Stimulated activated CD4-positive, alpha-beta T cell treated with anti-CD3 and anti-CD28 coated beads, Interleukin-4, amount 100 ng/mL, for 24 hours (primary cell): ENCODE measurements around the gene SAPCD2.

ENCODE experiments used
- DNase-seq: peaks from one replicate; pipeline ENCODE4 v3.0.0-alpha.2; 2020

Gene SAPCD2

DNA sequence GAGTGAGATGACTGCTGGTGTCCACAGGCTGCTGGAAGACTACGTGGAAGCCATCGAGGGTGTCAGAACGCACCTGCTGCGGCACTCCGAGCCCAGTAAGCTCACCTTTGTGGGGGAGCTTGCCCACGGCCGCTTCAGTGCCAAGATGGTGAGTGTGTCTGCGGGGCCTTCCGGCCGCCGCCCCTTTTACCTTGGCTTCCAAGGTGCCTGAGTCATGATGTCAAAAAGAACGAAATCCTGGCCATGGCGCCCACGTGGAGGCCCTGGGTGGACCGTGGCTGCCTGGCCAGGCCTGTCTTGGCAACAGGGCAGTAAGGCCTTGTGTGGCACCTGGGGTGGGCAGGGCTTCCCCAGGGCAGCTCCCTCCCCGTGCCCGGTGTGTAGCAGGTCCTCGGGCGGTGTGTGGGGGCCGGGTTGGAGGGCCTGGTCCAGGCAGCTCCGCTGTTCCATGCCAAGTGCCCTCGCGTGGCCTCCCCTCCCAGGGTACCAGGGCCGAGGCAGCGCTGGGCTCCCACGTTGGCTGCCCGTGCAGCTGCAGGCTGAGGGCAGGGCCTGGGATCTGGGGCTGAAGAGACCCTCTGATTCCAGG lies 36.4 kb upstream of the SAPCD2 start:
- no peak for DNase-seq

DNA sequence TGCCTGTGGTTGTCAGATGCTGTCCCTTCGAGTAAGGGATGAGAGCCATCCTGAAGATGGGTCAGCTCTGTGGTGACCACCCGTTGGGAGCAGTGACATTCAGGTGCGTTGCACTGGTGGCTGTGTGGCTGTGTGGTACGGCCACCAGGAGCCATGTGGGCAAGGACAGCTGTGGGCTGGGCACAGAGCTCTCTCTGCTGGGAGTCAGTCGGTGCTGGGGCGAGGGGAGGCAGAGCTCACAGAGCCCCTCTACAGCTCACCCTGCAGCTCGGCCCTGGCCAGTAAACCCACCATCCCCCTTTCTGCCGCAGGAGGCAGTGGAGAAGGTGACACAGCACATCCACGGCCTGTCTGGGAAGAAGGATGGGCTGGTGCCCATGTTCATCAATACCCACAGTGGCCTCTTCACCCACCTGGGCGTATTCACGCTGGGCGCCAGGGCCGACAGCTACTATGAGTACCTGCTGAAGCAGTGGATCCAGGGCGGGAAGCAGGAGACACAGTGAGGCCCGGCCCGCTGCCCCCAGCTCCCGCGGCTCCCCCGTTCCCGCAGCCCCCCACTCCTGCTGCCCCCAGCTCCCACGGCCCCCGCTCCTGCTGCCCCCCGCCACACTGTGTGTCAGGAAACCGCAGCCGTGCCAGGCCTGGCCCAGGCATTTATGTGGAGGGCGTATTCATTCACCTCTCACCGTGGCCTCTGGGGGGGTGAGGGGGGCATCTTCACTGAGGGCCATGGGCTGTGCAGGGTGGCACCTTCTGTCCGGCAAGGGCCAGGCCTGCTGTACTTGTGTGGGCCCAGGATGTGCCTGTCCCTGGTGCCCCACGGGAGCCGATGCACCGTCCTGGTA lies 35.7 kb upstream of the SAPCD2 start:
- no peak for DNase-seq

DNA sequence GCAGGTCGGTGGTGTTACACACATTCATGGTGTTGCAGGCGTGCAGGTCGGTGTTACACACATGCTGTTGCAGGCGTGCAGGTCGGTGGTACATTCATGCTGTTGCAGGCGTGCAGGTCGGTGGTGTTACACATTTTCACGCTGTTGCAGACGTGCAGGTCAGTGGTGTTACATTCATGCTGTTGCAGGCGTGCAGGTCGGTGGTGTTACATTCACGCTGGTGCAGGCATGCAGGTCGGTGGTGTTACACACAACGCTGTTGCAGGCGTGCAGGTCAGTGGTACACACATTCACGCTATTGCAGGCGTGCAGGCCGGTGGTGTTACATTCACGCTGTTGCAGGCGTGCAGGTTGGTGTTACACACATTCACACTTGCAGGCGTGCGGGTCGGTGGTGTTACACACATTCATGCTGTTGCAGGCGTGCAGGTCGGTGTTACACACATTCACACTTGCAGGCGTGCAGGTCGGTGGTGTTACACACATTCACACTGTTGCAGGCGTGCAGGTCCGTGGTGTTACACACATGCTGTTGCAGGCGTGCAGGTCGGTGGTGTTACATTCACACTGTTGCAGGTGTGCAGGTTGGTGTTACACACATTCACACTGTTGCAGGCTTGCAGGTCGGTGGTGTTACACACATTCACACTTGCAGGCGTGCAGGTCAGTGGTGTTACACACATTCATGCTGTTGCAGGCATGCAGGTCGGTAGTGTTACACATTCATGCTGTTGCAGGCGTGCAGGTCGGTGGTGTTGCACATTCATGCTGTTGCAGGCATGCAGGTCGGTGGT lies 33.0 kb upstream of the SAPCD2 start:
- no peak for DNase-seq

- DNase-seq, result no peak
These were observed 28.9 kb upstream of the SAPCD2 start for GRCh38 chr9:137099231-137099630.

DNA sequence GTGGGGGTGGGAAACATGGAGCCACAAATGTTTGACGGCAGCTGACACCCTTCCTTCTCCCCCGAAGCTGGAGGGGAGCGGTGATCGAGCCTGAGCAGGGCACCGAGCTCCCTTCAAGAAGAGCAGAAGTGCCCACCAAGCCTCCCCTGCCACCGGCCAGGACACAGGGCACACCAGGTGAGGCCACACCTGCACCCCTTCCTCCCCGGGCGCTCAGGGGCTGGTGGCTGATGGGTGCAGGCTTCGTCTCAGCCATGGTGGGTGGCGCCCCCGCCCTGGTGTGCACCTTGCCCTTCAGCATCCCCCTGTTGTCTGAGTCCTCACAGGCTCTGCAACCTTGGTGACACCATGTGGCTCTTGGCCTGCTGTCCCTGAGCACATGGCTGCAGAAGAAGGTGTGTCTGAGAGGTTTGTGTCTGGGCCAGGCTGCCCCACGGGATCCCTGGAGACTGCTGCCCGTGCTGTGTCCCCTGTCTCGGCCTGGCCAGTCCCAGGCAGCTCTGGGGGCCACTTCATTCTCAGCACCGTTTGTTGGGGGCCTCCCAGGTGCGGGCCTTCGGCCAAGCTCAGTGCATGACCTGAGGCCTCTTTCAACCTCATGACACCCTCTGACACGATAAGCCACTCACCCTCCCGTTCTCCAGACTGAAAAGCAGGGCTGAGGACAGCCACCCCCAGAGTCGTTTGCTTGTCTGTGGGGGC lies 27.6 kb upstream of the SAPCD2 start:
- no peak for DNase-seq

DNA sequence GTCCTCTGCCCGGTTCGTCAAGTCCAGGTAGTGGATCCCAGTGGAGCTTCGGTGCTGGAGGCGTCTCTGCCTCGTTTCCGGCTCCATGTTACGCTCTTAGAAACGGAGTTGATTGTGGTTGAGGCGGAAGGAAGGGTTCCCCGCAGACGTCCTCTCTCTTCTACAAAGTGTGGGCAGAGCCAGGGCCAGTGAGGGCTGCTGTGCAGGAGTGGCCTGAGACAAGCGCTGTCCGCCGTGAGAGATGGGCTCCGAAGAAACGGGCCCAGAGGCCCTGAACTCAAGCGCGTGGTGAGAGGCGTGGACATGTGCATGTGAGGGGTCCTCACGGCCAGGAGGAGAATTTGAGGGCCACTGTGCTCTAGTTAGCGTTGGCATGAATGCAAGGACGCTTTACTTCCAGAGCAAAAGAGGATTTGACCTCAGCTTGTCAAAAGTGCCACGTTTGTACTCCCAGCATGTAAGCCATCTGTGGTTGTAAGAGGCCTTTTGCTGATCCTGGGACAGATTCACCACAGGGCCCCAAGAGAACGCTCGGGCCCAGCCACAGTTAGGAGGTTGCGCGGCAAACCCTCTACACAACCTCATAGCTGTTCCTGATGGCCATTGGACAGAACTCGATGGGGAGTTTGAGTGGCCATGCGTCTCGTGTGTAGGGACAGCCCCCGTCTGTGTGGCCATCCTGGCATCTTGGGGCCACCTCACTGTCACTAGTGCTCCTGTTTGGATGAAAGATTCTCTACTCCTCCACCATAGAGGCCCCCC lies 26.6 kb upstream of the SAPCD2 start:
- no peak for DNase-seq

DNA sequence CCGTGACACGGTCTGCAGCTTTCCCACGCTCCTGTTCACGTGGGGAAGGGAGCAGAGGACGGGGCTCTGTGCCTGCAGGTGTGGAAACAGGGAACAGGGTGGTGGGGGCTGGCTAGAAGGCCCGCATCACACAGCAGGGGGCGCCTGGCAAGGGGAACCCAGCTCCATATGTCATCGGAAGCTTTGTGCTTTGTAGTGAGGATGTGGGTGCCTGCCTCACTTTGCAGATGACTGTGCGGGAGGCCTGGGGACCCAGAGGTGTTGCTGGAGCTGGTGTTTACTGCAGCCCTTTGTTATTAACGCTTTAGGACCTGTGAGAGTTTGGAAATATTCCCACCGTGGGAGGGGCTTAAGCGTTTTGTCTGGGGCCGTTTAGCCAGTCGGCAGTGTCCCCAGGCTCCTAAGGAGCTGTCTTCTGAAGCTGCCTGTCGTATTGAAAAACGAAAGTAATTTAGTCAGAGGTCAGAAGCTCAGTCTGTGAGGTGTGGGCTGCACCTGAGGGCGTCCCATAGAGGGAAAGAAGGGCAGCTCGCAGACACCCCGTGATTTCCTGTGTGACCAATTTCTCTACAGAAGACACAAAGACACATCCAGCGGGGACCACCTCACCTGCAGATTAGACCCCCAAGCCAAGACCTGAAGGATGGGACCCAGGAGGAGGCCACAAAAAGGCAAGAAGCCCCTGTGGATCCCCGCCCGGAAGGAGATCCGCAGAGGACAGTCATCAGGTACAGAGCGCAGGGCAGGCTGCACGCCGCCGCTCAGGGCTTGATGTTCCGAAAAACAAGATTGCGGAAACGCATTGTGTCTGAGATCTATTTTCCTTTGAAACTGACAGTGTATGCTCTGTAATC lies 25.5 kb upstream of the SAPCD2 start:
- peak; percentile 88 for DNase-seq

DNA sequence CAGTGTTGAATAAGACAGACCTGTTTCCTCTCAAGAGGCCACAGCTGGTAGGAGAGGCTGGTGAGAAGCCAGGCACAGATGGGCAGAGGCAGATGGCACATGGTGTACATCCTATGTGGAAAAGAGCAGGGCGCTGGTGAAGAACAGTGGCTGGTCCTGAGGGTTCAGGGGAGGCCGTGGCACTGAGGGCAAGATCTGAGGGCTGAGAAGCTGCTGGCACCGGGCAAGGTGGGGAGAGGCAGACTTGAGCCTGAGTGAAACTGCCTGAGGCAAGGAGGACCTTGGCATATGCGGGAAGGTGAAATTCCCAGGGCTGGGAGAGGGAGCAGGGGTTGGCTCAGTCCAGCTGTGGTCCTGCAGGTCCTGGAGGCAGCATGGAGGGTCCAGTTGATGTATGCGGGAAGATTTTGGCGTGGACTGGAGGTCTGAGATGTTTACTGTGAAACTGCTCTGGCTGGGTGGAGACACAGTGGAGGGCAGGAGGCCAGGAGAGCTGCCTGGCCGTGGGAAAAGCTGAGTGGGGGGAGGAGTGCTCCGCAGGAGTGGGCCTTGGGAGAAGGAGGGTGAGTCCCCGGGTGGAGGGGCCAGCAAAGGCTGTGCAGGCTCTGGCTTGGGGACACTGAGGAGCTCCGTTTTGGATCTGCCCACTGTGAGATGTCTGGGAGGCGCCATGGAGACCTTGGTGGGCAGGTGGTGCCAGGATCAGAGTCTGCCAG lies 19.0 kb upstream of the SAPCD2 start:
- DNase-seq, result no peak

DNA sequence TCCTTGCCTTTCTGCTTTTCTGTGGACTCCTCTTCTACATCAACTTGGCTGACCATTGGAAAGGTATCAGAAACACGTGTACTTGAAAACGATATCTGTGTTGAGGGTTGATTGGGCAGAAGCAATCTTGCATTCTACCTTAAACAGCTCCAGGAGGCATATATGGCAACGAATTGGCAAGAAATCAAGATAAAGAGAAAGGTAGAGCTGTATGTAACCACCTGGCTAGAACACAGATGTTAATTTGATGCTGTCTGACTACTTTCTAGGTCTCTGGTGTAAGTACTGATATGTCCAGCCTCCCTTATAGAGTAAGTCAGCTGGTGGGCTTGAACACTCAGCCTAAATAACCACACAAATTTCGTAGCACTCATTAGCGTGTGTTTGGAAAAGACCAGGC lies 17.8 kb upstream of the SAPCD2 start:
- DNase-seq, result no peak

GRCh38 chr9:137087409-137087925 lies 17.1 kb upstream of the SAPCD2 start:
- no peak for DNase-seq

DNA sequence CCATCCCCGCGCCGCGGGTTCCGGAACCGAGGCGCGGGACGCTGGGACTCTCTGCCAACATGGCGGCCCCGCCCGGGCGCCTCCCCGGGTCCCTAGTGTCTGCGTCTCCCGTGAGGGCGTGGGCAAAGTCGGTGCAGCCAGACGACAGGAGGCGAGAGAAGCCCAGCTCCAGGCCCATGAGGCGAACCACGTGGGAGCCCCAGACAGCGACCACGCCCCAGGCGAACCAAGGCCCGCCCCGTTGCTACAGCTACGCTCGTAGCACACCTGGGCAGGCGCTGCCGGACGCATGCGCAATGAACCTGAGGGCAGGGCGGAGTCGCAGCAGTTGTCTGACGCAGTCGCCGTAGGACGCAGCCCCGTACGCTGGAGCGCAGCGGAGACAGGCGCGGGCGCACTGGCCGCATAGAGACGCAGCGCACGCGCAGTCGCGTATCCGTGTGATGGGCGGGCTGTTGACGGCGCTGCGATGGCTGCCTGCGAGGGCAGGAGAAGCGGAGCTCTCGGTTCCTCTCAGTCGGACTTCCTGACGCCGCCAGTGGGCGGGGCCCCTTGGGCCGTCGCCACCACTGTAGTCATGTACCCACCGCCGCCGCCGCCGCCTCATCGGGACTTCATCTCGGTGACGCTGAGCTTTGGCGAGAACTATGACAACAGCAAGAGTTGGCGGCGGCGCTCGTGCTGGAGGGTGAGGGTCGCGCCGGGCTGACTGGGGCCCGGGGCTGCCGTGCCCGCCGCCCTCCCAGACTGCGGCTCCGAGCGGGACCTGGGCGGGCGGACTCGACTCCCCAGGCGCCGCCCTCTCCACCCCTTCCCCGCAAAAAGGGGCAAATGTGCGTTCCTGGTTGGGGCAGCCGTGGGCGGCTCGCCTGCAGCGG lies 16.4 kb upstream of the SAPCD2 start, which contains the start of gene MAN1B1:
TSS of gene MAN1B1 (plus strand) at position 455 of the 878 bp plus-strand sequence. CDS start at position 470, 15 bp downstream.
- DNase-seq, result peak; percentile 100

GRCh38 chr9:137085920-137086530 lies 15.7 kb upstream of the SAPCD2 start:
- DNase-seq, result peak; percentile 30

- DNase-seq, result no peak
These were observed 14.2 kb upstream of the SAPCD2 start for GRCh38 chr9:137084526-137084925.

DNA sequence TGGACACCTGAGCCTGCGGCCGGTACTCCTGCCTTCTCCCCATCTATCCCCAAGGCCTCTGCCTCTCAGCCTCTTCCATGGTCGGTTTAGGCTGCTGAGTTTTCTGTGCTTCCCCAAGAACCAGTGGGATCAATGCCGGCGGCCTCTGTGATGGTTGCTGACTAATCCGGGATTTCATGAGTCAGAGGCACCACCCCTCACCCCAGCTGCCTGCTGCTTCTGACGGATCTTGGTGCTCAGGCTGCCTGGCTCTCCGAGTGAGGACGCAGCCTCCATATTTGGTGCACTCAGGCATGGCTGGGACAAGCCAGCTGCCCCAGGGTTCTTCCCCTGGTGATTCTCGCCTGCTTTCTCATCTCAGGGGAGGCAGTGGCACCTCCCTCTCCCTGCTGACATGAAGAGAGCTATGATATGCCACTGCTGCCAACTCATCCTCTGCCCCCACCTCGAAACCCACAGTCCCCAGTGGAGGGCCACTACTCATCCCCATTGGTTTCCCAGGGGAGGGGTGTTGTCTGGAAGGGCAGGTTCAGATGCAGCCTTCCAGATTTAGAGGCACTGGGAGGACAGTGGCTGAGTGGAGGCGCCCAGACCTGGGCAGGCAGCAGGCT lies 13.1 kb upstream of the SAPCD2 start:
- peak; percentile 21 for DNase-seq

- DNase-seq, result no peak
These were observed 12.6 kb upstream of the SAPCD2 start for GRCh38 chr9:137082925-137083290.

GRCh38 chr9:137082222-137082924 lies 12.0 kb upstream of the SAPCD2 start:
- no peak for DNase-seq

DNA sequence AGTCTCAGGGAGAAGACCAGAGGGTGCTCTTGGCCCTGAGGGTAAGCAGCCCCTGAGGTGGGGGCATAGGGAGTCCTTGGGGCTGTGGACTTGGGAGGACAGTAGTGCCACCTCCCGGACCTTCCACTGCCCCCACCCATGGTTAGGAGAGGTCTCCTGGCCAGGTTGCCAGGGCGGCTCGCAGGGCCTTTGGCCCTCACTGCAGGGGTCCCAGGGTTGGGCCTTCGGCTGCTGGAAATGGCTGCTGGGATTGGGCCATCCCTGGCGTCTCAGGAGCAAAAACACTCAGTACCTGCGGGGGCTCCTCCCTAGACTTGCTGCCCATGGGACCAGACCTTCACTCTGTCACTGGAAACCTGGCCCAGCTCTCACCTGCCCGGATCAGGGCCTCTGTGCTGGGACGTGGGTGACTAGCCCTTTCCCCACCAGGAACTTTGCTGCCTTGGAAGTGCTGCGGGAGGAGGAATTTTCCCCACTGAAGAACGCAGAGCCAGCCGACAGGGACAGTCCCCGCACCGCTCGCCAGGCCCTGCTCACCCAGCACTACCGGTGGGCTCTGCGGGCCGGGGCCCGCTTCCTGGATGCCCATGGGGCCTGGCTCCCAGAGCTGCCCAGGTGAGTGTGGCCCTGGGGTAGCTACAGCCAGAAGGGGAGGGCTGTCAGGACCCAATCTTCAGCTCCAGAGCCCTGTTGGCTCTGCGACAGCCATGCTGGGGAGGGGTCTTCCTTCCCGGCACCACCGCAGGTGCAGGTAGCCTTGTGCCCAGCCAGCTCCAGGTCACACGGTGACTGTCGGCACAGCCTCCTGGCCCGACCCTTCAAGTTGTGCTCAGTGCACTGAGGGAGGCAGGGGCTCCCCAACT lies 10.1 kb upstream of the SAPCD2 start:
- DNase-seq, result no peak
